ENCODE measurements around the gene KMT2A.

DNA sequence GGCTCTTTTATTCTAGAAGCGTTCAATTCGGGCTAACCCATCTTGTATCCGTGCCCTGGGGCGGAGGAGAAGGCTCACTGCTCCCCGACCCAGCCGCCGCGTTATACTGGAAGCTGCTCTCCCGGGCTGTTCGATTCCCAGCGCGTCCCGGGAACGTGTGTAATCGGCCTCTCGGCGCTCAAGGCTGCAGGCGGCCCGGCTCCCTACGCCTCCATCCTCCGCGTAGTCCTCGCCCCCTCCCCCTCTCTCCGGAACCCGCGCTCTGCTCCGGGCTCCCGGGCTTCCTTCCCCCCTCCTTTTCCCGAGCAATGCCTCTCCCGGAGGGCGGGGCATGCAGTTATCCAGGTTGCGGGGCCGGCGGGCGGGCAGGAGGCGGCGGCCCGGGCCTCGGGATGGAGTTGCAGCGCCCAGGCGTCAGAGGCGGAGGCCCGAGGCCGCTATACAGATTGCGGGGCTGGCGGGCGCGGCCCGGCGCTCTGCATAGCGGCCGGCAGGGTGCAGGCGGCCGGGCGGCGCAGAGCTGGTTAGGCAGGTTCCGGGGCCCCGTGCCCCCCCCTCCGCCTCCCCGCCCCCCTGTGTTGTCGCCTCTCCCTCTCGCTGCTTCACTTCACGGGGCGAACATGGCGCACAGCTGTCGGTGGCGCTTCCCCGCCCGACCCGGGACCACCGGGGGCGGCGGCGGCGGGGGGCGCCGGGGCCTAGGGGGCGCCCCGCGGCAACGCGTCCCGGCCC lies at the start of gene KMT2A:
- TF ChIP-seq EZH2phosphoT487 (IDR thresholded peaks at IDR 0.05; ENCODE audit: borderline replicate concordance), result no peak
- TF ChIP-seq, protein P1, sequence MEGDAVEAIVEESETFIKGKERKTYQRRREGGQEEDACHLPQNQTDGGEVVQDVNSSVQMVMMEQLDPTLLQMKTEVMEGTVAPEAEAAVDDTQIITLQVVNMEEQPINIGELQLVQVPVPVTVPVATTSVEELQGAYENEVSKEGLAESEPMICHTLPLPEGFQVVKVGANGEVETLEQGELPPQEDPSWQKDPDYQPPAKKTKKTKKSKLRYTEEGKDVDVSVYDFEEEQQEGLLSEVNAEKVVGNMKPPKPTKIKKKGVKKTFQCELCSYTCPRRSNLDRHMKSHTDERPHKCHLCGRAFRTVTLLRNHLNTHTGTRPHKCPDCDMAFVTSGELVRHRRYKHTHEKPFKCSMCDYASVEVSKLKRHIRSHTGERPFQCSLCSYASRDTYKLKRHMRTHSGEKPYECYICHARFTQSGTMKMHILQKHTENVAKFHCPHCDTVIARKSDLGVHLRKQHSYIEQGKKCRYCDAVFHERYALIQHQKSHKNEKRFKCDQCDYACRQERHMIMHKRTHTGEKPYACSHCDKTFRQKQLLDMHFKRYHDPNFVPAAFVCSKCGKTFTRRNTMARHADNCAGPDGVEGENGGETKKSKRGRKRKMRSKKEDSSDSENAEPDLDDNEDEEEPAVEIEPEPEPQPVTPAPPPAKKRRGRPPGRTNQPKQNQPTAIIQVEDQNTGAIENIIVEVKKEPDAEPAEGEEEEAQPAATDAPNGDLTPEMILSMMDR (conservative IDR thresholded peaks at IDR 0.05; ENCODE audit: low read length), result no peak

Data from Loucy (cell line).